ENCODE results near the gene STAT1. TPM values are rescaled to one million over a fixed set of nuclear protein-coding genes. Genes with fewer than 3 reads are reported as not detected.

STAT1 gene
- total RNA-seq, 1 donor = 132 TPM

DNA sequence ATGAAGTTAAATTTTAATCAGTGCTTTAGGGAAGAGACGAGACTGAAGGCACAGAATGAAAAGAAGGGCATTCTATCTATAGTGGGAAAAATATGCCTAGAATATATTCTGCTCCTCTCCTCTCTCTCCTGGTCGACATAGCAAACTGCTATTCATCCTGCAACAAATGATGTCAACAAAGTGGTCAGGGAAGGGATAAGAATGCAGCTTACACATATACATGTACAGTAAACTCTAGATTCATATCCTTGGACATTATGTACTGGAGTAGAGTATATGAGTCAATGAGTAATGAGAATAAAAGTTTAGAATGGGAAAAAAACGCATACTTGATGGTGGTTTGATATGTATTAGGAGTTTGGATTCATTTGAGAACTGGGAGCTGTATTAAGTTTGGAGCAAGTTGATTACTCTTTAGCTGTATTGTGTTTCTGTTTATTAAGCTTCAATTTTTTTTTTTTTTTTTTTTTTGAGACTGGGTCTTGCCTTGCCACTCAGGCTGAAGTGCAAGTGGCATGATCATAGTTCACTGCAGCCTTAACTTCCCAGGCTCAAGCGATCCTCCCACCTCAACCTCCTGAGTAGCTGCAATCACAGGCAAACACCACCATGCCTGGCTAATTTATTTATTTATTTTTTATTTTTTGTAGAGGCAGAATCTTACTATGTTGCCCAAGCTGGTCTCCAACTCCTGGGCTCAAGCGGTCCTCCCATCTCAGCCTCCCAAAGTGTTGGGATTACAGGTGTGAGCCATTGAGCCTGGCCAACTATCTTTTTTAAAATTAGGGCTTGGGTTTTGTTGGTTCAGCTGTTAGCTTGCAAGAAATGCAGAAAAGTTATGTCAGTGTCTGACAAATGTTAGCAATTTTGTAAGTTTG lies 53.8 kb downstream of the STAT1 start:
- TF ChIP-seq, protein P1, sequence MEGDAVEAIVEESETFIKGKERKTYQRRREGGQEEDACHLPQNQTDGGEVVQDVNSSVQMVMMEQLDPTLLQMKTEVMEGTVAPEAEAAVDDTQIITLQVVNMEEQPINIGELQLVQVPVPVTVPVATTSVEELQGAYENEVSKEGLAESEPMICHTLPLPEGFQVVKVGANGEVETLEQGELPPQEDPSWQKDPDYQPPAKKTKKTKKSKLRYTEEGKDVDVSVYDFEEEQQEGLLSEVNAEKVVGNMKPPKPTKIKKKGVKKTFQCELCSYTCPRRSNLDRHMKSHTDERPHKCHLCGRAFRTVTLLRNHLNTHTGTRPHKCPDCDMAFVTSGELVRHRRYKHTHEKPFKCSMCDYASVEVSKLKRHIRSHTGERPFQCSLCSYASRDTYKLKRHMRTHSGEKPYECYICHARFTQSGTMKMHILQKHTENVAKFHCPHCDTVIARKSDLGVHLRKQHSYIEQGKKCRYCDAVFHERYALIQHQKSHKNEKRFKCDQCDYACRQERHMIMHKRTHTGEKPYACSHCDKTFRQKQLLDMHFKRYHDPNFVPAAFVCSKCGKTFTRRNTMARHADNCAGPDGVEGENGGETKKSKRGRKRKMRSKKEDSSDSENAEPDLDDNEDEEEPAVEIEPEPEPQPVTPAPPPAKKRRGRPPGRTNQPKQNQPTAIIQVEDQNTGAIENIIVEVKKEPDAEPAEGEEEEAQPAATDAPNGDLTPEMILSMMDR (IDR thresholded peaks at IDR 0.05; ENCODE audit: insufficient read depth, low read depth, low read length) = no peak
- no peak overlapping the region for H3K4me3 ChIP-seq (ENCODE audit: low read depth, low read length)
- peak; percentile 59 for DNase-seq (ENCODE audit: low read depth)

DNA sequence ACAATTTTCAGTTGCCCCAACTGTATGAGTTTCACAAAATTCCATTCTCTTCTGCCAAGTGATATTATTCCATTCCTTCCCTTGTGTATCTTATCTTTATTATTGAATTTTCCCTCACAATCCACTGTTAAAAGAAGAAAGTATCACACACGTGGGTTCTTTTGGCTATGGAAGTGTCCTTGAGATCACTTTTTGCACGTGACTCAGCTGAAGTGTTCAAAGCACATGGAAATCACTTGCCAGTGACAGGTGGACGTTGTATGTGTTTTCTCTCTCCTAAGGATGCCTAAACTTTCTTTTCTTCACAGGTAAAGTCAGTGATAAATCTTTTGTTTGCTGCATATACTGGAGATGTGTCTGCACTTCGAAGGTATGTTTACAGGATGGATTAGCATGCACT lies 60.7 kb downstream of the STAT1 start:
- TF ChIP-seq, protein P1 (IDR thresholded peaks at IDR 0.05; ENCODE audit: insufficient read depth, low read depth, low read length) = no peak
- no peak overlapping the region for H3K4me3 ChIP-seq (ENCODE audit: low read depth, low read length)
- no peak for DNase-seq (ENCODE audit: low read depth)

DNA sequence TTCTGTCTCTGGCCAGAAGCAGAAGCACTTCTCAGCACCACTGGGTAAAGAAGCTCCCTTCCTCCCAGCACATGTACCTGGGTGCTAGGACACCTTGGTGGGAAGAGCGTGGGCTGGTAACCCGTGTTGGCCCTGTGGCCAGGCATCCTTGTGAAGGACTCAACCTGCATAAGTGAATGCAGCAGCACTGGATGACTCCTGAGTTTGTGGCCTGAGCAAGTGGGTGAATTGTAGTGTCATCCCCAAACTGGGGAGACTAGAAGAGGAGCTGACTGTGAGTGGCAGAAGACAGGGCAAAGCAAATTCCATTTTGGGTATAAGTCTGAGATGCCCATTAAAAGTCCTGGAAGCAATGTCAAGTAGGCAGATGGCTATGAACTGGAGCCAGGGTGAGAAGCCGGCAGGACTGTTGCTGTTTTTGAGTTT lies 63.4 kb downstream of the STAT1 start:
- DNase-seq (ENCODE audit: low read depth) = no peak
- TF ChIP-seq, protein P1 (IDR thresholded peaks at IDR 0.05; ENCODE audit: insufficient read depth, low read depth, low read length) = no peak
- H3K4me3 ChIP-seq (ENCODE audit: low read depth, low read length) = no peak overlapping the region

DNA sequence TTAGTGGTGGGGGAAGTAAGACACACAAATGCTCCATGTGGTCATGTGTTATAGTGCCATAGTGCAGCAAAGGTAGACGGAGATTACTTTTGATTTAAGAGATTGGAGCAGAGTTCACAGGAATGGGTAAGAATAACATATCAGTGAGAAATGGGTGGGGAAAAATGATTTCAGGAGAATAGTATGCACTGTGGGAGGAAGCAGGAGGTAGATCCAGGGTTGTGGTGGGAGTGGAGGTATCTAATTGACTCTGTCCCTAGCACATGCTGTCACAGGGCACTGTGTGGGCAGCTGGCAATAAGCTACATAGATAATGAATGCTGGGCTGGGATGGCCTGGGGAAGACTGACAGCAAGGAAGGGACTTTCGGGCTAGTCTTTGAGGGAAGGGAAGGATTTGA lies 65.3 kb downstream of the STAT1 start:
- no peak for DNase-seq (ENCODE audit: low read depth)
- TF ChIP-seq, protein P1 (IDR thresholded peaks at IDR 0.05; ENCODE audit: insufficient read depth, low read depth, low read length) = no peak
- no peak overlapping the region for H3K4me3 ChIP-seq (ENCODE audit: low read depth, low read length)

DNA sequence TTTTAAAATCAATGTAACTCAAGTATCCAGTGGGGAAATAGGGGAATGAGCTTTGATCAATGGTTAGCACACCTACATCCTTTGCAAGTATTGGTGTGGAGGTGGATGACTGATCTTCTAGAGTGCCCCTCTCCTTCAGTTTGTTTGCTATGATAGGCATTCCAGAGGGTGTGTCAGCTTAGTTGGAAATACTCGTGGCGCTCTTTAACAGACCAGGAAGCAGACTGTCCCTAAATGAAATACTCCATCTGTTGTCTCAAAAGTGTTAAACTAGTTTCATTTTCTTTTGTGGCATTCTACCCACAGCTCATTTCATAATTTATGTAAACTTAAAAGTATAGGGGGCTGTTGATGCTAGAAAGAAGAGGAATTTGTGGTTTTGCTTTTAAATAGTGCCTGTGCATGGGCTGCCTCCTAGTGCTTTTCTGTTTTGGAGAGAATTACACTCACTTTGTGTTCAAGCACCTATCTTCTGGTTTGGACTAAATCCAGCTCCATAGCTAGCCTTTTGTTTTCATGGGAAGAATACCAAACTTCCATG lies 66.2 kb downstream of the STAT1 start:
- H3K4me3 ChIP-seq (ENCODE audit: low read depth, low read length) = peak overlapping the region; percentile 10
- TF ChIP-seq, protein P1 (IDR thresholded peaks at IDR 0.05; ENCODE audit: insufficient read depth, low read depth, low read length) = peak; percentile 40
- DNase-seq (ENCODE audit: low read depth) = peak; percentile 87

DNA sequence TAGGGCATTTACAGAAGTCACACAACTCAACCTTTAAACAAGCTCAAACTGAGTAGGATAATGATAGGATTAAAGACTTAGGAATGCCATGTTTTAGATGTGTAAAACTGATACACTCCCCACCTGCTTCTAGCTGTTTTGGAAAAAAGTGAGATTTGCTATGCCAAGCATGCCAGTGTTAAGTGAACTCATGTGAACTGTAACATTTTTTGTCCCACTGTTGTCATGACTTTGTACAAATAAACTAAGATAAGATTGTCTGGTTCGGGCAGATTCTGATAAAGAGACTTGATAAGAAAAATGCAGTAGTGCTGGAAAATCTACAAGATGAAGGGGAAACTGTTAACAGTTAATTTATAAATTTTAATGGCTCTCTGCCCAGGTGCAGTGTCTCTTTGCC lies 66.8 kb downstream of the STAT1 start:
- TF ChIP-seq, protein P1 (IDR thresholded peaks at IDR 0.05; ENCODE audit: insufficient read depth, low read depth, low read length) = no peak
- no peak overlapping the region for H3K4me3 ChIP-seq (ENCODE audit: low read depth, low read length)
- peak; percentile 60 for DNase-seq (ENCODE audit: low read depth)
